Measurements from ENCODE around the gene ENTR1.

ENTR1 gene

GRCh38 chr9:136424750-136425362, 14.4 kb upstream of the ENTR1 start:
- DNase-seq (ENCODE audit: low spot score) = no peak
- H3K27ac ChIP-seq = no peak overlapping the region
- no peak overlapping the region for H3K4me3 ChIP-seq
- TF ChIP-seq, protein P1, sequence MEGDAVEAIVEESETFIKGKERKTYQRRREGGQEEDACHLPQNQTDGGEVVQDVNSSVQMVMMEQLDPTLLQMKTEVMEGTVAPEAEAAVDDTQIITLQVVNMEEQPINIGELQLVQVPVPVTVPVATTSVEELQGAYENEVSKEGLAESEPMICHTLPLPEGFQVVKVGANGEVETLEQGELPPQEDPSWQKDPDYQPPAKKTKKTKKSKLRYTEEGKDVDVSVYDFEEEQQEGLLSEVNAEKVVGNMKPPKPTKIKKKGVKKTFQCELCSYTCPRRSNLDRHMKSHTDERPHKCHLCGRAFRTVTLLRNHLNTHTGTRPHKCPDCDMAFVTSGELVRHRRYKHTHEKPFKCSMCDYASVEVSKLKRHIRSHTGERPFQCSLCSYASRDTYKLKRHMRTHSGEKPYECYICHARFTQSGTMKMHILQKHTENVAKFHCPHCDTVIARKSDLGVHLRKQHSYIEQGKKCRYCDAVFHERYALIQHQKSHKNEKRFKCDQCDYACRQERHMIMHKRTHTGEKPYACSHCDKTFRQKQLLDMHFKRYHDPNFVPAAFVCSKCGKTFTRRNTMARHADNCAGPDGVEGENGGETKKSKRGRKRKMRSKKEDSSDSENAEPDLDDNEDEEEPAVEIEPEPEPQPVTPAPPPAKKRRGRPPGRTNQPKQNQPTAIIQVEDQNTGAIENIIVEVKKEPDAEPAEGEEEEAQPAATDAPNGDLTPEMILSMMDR (IDR thresholded peaks at IDR 0.05) = no peak

GRCh38 chr9:136423432-136424146, 13.2 kb upstream of the ENTR1 start:
- DNase-seq (ENCODE audit: low spot score) = no peak
- no peak overlapping the region for H3K4me3 ChIP-seq
- TF ChIP-seq, protein P1 (IDR thresholded peaks at IDR 0.05) = no peak
- H3K27ac ChIP-seq = no peak overlapping the region

DNA sequence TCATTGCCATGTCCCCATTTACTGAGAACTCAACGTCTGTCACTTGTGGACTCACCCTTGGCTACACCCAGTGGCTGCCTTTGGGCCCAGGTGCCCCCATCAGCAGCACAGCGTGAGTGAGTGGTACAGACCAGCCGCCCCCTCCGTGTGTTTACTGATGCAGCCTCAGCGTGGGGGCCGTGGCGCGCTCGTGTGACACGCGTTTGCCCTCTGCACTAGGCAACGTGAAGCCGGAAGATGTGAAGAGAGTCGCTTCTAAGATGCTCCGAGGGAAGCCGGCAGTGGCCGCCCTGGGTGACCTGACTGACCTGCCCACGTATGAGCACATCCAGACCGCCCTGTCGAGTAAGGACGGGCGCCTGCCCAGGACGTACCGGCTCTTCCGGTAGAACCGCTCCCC, 12.5 kb upstream of the ENTR1 start:
- DNase-seq (ENCODE audit: low spot score) = no peak
- H3K27ac ChIP-seq = no peak overlapping the region
- TF ChIP-seq, protein P1 (IDR thresholded peaks at IDR 0.05) = no peak
- no peak overlapping the region for H3K4me3 ChIP-seq

DNA sequence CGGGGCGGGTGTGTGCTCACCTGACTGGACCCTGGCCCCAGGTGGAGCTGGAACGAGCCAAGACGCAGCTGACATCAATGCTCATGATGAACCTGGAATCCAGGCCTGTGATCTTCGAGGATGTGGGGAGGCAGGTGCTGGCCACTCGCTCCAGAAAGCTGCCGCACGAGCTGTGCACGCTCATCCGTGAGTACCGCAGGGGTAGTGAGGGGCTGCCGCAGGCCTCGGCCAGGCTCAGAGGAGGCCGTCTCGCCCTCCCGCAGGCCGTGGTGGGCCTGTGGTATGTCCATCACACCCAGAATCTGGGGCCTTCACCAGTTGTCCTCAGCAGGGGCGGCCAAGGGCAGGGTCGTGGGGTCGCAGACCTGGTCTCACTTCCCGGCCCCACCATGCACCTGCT, 11.4 kb upstream of the ENTR1 start:
- TF ChIP-seq, protein P1 (IDR thresholded peaks at IDR 0.05) = no peak
- H3K4me3 ChIP-seq = no peak overlapping the region
- no peak overlapping the region for H3K27ac ChIP-seq
- no peak for DNase-seq (ENCODE audit: low spot score)

- Histone ChIP-seq H3K4me3 (no peak overlapping the region), H3K27ac (no peak overlapping the region)
- no peak for DNase-seq (ENCODE audit: low spot score)
- TF ChIP-seq, protein P1 (IDR thresholded peaks at IDR 0.05) = no peak
These were observed 8.6 kb upstream of the ENTR1 start for GRCh38 chr9:136419092-136419420.

DNA sequence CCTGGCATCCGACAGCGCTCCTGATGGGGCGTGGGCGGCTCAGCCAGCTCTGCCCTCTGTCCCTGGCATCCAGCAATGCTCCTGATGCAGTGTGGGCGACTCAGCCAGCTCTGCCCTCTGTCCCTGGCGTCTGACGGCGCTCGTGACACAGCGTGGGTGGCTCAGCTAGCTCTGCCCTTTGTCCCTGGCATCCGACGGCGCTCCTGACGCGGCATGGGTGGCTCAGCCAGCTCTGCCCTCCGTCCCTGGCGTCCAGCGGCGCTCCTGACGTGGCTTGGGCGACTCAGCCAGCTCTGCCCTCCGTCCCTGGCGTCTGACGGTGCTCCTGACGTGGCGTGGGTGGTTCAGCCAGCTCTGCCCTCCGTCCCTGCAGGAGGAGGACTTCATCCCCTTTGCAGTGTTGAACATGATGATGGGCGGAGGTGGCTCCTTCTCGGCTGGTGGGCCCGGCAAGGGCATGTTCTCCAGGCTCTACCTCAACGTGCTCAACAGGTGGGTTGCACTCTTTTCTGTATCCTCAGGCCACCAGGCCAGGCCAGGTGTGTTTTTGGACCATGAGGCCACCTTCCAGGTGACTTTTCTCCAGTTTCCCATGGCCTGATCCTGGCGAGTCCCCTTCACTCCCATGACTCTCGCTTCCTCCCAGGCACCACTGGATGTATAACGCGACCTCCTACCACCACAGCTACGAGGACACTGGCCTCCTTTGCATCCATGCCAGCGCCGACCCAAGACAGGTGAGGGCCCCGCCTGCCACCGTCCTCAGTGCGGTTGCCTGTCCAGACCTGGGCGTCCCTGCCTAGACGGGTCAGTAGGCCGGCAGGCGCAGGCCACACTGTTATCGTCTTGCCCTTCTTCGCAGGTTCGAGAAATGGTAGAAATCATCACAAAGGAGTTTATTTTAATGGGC, 8.0 kb upstream of the ENTR1 start:
- no peak overlapping the region for H3K4me3 ChIP-seq
- DNase-seq (ENCODE audit: low spot score) = no peak
- TF ChIP-seq, protein P1 (IDR thresholded peaks at IDR 0.05) = no peak
- no peak overlapping the region for H3K27ac ChIP-seq
